Right renal pelvis (tissue), 4 donors: ENCODE results near the gene OR2D2. TPM values are rescaled to one million over a fixed set of nuclear protein-coding genes. Genes with fewer than 3 reads are reported as not detected.
A peak's percentile ranks its signal among the peaks of the same experiment; 100 is the strongest.
"Not testable (repeated sequence)": the region's sequence is repeated elsewhere in the genome, so short reads cannot be mapped to it uniquely, and the experiment has no call there.

Experiments used
- DNase-seq, 4 donors: peaks; one replicate each; pipeline ENCODE4 v3.0.0-alpha.2; 2013; ENCODE audit warnings: low read depth in 4 of 4, low spot score in 3 of 4, missing footprints in 1 of 4
- polyA plus RNA-seq, 4 donors: library from polyadenylated mRNA; unstranded; fragments of 120-200 nt; gene quantifications; one replicate each; pipeline ENCODE4 v1.2.1, GENCODE V29; 2013; ENCODE audit not compliant: insufficient read length in 4 of 4

OR2D2 gene, protein sequence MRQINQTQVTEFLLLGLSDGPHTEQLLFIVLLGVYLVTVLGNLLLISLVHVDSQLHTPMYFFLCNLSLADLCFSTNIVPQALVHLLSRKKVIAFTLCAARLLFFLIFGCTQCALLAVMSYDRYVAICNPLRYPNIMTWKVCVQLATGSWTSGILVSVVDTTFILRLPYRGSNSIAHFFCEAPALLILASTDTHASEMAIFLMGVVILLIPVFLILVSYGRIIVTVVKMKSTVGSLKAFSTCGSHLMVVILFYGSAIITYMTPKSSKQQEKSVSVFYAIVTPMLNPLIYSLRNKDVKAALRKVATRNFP
- not detected for polyA plus RNA-seq

DNA sequence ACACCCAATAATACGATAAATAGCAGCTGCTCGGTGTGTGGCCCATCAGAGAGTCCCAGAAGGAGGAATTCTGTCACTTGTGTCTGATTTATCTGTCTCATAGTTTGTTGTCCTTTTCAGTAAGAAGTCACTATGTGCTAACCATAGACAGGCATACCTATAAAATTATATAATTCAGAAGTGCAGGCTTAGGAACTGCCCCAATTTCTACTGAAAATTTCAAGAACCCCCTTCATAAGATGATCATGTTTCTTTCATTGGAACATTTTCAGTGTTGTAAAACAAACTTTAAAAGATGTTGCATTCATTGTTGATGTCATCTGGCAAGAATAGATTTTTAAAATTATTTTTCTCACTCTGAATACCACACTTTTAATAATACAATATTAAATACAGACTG is at the start of gene OR2D2:
Gene OR2D2 (minus strand): TSS at position 101 of the 400 bp plus-strand sequence. CDS start 0 bp downstream, at position 101.
- no peak for DNase-seq

- no peak for DNase-seq
Observed at GRCh38 chr11:6941970-6942369, 49.7 kb upstream of the OR2D2 start.

DNA sequence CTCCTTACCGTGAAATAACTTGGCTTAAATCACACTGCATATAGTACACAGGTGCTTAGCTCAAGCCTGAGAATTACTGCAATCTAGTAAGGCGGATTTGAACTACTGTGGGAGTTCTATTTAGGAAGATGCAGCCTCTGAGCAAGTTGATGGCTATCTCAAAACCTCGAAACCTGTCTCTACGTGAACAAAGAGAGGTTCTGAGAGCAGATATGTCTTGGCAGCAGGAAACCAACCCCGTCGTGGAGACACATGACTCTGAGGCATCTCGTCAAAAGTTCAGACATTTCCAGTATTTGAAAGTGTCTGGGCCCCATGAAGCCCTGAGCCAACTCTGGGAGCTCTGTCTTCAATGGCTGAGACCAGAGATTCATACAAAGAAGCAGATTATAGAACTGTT is 39.8 kb upstream of the OR2D2 start:
- DNase-seq: no peak

DNA sequence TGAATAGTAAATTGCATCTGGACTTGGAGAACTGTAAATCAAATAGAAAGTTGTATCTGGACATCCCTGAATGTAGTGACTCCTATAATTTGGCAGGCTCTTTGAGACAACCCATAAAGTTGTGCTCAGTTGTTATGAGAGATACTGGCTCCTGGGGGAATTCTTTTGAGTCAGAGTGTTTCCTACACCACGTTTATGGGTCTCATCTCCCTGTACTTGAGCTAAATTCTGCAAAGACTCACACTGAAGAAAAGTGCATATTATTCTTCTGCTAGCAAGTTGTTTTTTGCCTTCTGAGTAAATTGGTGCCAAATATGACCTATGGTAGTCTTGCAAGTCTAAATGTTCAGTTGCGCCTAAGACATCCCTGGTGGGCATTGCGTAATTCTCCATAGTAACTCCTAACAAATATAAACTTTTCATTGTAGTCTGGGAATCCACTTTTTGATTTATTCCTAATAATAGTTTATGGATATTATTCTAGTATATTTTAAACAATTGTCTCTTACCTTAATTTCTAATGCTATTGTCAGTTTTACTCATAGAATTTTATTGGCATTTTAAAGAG is 38.9 kb upstream of the OR2D2 start:
- DNase-seq: no peak

- DNase-seq: no peak
Observed at GRCh38 chr11:6928916-6929315, 36.6 kb upstream of the OR2D2 start.

DNA sequence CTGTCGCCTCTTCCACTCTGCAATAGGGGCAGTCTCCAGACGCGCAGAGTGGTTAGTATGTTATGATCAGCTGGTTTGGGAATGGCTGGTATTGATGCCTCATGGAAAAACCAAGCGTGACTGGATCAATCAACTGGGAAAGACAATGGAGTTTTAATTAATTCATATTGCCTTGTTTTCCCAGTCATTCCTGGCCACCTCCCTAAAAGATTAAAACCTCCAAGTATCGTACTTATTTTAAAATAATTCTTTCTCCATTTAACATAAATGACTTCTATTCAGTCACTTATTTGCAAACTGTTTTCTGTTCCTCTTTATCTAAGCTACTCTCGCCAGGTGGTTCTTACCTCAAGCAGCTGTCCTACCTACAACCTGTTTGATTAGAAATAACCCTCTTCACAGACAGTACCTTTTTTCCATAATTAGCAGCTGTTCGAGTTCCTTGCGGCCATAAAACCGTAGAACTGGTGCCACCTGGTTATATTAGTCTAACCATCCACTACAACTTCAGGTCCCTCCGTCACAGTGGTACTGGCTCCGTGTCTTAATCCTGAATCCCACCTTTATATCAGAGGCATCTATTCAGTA is 34.8 kb upstream of the OR2D2 start:
- DNase-seq: no peak

DNA sequence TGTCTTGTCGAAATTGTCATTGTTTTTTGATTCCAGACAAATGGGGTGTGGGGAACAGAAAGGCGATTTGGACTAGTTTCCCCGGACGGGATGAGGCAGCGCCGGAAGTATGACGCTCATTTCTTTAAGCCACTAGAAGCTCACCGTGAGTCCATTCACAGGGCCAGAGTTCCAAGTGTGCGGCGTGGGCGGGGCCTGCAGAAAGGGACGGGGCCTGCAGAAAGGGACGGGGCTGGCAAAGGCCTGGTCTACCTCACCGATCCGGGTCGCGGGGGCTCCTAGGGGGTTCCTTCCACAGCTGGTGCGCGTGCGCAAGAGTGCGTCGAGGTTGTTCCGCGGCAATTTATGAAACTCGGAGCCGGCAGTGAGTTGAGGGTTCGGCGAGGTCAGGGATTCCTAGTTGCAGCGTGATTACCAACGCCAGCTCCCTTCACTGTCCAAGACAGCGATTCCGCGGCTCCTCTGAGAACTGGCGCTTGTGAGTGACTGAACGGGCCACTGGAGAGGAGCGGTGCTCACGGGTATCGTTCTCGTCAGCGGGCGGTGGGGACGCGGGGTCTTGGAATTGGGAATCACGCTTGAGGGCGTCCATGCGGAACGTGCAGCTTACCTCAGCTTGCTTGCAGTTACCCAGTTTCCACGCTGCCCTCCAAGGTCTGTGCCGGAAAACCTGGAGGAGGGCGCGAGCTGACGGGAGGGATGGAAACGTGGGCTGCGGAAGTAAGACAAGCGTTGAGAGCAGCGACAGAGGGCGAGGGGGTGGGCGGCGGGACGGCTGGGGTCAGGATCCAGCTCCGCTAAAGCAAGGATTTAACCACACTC is 34.1 kb upstream of the OR2D2 start, which contains the start of gene ZNF215:
Gene ZNF215 (plus strand): TSS at position 219 of the 822 bp plus-strand sequence. CDS start 5,847 bp downstream, outside the sequence.
- peak; percentile 14 to 32 (median 24) for DNase-seq

GRCh38 chr11:6925636-6926207 is 33.4 kb upstream of the OR2D2 start:
- no peak for DNase-seq

- no peak for DNase-seq
Observed at GRCh38 chr11:6925007-6925577, 32.8 kb upstream of the OR2D2 start.

- no peak for DNase-seq
Observed at GRCh38 chr11:6920702-6921101, 28.4 kb upstream of the OR2D2 start, which contains the start of gene OR2D3. Gene OR2D3, plus strand, starts transcription at chr11:6921002. Its CDS starts 0 bp downstream, at chr11:6921002.

DNA sequence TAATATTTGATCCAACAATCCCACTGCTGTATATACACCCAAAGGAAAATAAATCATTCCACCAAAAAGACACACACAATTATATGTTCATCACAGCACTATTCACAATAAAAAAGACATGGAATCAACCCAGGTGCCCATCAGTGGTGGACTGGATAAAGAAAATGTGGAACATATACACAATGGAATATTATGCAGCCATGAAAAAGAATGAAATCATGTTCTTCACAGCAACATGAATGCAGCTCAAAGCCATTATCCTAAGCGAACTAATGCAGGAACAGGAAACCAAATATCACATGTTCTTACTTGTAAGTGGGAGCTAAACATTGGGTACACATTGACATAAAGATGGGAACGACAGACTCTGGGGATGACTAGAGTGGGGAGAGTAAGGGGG is 27.4 kb upstream of the OR2D2 start:
- no peak for DNase-seq

- DNase-seq: no peak
Observed at GRCh38 chr11:6911948-6912347, 19.6 kb upstream of the OR2D2 start.

DNA sequence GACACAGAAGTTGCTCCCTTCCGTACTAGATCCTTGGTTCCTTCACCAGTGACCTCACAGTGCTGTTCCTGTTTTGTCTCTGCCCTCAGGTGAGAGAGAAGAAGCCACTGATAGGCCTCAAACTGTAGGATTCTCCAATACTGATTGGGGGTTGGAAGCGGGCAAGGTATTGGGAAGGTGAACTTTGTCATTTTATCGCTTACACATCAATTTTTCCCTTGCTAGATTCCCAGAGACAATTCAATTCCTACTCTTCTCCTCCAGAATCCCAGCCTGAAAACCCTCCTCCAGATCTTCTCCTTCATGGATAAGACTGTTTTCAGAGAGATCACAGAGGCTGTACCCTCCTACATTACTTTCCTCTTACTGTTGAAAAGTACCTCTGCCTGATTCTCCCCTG is 19.1 kb upstream of the OR2D2 start:
- no peak for DNase-seq

- not testable (repeated sequence) for DNase-seq
Observed at GRCh38 chr11:6904804-6905203, 12.5 kb upstream of the OR2D2 start.

DNA sequence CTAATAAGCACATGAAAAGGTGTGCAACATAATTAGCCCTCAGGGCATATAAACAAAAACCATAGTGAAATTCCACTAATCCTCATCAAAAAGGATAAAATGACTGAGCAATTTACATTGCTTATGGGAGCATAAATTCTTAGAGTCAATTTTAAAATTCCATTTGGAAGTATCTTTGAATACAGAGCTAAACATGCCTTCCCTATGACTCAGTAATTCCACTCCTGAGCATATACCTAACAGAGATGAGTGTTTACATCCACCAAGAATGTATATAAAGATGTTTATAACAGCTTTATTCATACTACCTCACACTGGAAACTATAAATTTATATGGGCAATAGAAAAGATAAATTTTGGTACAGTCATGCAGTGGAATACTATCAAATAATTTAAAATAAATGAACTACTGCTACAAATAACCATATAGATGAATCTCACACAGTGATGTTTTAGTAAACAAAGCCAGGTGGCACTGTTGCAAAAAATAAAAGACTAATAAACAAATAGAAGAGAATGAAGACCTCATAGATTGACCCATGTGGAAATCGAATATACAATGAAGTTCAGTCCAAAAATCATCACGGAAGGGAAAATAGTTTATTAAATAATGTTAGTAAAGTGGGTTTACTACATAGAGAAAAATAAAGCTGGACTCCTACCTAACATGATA is 8.2 kb upstream of the OR2D2 start:
- DNase-seq: no peak

GRCh38 chr11:6898911-6899310 is 6.6 kb upstream of the OR2D2 start:
- DNase-seq: no peak

- DNase-seq: no peak
Observed at GRCh38 chr11:6895010-6895409, 2.7 kb upstream of the OR2D2 start.

DNA sequence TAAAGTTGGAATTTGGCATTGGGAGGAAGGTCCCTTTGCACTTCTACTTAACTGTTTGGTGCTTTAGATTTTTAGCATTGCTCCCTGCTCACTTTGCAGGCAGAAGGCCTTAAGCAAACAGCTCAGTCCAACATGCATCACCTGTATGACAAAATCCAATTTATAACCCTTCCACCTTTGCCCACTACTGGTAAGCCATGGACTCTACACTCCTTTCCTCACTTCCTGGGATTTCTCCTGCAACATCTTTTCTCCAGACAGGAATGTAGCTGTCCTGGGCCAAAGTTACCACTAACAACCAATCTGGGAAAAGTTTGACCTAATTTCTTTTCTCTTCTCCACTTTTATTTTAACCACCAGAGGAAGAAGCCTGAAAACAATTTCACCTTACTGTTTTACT is 1.8 kb upstream of the OR2D2 start:
- no peak for DNase-seq

DNA sequence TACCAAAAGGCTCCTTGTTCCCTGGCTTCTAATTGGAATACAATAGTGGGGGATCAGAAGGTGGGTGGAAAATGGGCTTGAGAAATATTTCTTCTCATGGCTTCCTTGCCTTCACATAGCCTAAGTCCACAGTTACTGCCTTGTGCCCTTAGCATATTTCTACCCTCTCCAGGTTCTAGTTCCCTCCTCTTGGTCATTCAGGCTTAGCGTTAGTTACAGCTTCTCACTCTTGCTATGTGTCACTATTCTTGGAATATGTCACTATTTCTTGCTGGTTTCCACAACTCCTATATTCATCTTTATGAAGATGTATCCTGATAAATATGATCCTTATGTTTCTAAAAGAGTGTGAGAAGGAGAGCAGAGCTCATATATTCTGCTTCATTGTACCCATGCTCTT is 2.5 kb downstream of the OR2D2 start:
- no peak for DNase-seq

- DNase-seq: no peak
Observed at GRCh38 chr11:6888830-6889229, 3.5 kb downstream of the OR2D2 start.
